NB4 (cell line): Measurements from ENCODE around the gene NAT10.
"Not testable (repeated sequence)": the region's sequence is repeated elsewhere in the genome, so short reads cannot be mapped to it uniquely, and the experiment has no call there.

Source experiments
- DNase-seq: peaks from one replicate; pipeline ENCODE4 v3.0.0; 2010; ENCODE audit warnings: low read depth
- H3K4me3 ChIP-seq: one replicate; pipeline ENCODE4 v1.5.1; 2011; ENCODE audit warnings: mild to moderate bottlenecking, low read depth, low read length, moderate library complexity
- MYC ChIP-seq: IDR thresholded peaks from 2 replicates; pipeline ENCODE4 v1.6.1; 2011; ENCODE audit warnings: low read depth, low read length
- POLR2A ChIP-seq: IDR thresholded peaks from 2 replicates; pipeline ENCODE4 v1.6.1; 2011; ENCODE audit warnings: mild to moderate bottlenecking; ENCODE audit not compliant: insufficient read length; ENCODE audit errors: extremely low read depth
- TF ChIP-seq, protein P1 (sequence below): IDR thresholded peaks from one replicate; pipeline ENCODE4 v1.5.1; 2012; ENCODE audit warnings: low read depth, low read length
- TF ChIP-seq, protein P2 (sequence below): IDR thresholded peaks from 2 replicates; pipeline ENCODE4 v1.6.1; 2011; ENCODE audit warnings: low read depth, low read length

NAT10 gene

DNA sequence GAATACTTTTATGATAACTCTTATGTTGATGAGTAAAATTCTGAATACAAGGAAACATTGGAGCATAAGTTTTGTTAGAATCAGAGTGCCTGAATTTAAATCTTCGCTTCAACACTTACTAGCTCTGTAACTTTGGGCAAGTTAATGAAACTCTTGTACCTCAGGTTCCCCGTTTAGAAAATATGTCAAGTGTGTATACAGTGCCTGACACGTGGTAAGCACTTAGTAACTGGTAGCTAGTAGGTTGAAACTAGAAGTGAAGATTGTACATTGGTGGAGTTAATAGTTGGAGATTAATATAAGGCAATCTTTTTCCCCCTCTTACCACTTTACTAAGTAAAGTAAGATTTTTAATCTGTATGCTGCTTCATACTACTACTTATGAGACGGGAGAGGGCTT is 24.8 kb upstream of the NAT10 start:
- TF ChIP-seq MYC, result no peak
- TF ChIP-seq, protein P1, sequence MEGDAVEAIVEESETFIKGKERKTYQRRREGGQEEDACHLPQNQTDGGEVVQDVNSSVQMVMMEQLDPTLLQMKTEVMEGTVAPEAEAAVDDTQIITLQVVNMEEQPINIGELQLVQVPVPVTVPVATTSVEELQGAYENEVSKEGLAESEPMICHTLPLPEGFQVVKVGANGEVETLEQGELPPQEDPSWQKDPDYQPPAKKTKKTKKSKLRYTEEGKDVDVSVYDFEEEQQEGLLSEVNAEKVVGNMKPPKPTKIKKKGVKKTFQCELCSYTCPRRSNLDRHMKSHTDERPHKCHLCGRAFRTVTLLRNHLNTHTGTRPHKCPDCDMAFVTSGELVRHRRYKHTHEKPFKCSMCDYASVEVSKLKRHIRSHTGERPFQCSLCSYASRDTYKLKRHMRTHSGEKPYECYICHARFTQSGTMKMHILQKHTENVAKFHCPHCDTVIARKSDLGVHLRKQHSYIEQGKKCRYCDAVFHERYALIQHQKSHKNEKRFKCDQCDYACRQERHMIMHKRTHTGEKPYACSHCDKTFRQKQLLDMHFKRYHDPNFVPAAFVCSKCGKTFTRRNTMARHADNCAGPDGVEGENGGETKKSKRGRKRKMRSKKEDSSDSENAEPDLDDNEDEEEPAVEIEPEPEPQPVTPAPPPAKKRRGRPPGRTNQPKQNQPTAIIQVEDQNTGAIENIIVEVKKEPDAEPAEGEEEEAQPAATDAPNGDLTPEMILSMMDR, result no peak
- no peak for TF ChIP-seq POLR2A
- TF ChIP-seq, protein P2, sequence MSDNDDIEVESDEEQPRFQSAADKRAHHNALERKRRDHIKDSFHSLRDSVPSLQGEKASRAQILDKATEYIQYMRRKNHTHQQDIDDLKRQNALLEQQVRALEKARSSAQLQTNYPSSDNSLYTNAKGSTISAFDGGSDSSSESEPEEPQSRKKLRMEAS, result no peak
- no peak overlapping the region for H3K4me3 ChIP-seq
- no peak for DNase-seq

DNA sequence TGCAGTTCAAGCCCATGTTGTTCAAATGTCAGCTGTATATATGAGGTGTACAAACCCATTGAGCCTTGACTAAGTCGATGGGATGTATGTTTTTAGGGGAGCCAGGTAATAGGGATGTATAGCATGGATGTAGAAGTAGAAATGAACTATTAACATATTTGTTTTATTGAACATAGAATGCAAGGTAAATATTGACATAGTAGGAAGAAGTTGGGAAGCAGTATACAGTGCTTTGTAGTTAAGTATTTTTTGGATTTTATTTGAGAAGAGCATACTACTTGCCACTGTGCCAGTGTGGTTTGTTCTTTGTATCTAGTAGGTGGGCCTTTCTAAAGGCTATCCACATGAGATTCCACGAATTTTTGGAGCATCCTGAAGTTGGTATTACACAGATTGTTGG is 20.8 kb upstream of the NAT10 start:
- H3K4me3 ChIP-seq, result no peak overlapping the region
- TF ChIP-seq, protein P2, result no peak
- TF ChIP-seq, protein P1, result no peak
- TF ChIP-seq MYC, result no peak
- TF ChIP-seq POLR2A, result no peak
- no peak for DNase-seq

DNA sequence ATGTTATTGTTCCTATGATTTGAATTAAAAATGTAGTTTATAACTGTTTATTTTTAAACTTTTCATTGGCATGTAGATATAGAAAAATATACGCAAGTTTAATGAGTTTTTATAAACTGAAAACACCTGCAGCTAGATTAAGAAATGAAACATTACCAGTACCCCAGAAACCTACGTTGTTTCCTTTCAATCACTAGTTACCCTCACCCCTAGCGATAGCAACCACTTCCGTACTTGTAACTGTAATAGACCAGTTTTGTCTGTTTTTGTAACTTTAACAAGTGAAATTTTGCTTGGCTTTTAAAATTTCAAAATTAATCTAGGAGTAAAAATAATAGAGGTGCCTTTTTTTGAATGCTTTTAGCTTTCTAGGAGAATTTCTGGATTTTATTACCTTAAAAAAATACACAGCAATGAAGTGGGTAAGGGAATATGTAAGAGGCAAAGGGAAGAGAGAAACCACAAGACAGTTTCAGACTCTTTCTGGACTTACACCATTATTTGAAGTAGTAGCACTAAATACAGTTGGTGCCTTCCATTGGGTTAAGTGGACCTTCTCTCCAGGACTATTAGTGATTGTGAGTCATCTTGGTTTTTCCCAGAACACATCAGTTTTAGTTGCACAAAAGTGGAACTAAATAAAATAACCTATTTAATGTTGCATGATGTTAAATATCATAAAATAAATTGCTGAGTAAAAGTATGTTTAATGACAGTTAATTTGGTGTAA is 18.7 kb upstream of the NAT10 start:
- TF ChIP-seq, protein P1, result no peak
- TF ChIP-seq, protein P2, result no peak
- TF ChIP-seq MYC (no peak), POLR2A (no peak)
- no peak for DNase-seq
- H3K4me3 ChIP-seq, result no peak overlapping the region

DNA sequence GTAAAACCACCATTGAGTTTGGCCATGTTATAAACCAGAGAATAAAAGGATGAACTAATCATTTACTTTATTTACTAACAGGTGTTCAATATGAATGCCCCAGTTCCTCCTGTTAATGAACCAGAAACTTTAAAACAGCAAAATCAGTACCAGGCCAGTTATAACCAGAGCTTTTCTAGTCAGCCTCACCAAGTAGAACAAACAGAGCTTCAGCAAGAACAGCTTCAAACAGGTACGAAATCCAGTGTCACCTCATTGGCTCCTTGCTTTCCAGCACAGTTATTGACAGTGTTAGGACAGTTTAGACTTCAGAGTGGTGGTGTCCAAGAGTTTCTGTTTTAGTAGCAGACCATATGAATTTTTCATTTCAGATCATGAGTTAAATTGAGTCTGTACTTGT is 13.6 kb upstream of the NAT10 start:
- DNase-seq, result no peak
- TF ChIP-seq, protein P1, result no peak
- TF ChIP-seq POLR2A (no peak), MYC (no peak)
- TF ChIP-seq, protein P2, result no peak
- H3K4me3 ChIP-seq, result no peak overlapping the region

DNA sequence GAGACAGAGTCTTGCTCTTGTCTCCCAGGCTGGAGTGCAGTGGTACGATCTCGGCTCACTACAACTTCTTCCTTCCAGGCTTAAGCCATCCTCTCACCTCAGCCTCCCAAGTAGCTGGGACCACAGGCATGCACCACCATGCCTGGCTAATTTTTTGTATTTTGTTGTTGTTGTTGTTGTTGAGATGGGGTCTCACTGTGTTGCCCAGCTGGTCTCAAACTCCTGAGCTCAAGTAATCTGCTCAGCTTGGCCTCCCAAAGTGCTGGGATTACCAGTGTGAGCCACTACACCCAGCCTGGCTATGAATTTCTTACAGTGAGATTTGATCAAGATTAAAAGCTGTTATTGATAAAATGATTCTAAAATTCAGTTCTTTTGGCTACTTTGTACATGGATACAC is 10.5 kb upstream of the NAT10 start:
- DNase-seq, H3K4me3 ChIP-seq: not testable (repeated sequence)

DNA sequence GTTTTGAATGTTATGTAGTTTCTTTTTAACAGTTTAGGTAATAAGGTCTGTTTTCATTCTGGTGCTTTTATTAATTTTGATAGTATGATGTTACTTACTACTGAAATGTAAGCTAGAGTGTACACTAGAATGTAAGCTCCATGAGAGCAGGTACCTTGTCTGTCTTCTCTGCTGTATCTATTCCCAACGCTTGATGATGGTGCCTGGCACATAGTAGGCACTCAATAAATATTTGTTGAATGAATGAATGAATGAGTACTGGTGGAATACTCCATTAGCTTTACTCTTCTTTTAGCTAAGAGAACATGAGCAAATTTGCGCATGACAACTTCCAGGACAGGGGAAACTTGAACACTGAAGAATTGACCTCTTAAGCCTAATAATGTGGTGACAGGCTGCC is 6.6 kb upstream of the NAT10 start:
- DNase-seq, result no peak
- no peak overlapping the region for H3K4me3 ChIP-seq
- TF ChIP-seq, protein P1, result no peak
- TF ChIP-seq, protein P2, result no peak
- no peak for TF ChIP-seq POLR2A
- no peak for TF ChIP-seq MYC
